ENCODE results near the gene FAM3D.
"Not testable (repeated sequence)": the region's sequence is repeated elsewhere in the genome, so short reads cannot be mapped to it uniquely, and the experiment has no call there.

The FAM3D gene

GRCh38 chr3:58686847-58687246 is 20.3 kb upstream of the FAM3D start:
- Histone ChIP-seq H3K9me3 (ENCODE audit: control insufficient read depth in 1 of 2, low read length in 2 of 2) (peaks cover 5 to 9% of the 10 kb centered on the region in 2 donors), H3K27ac (ENCODE audit: low read depth, low read length) (no peak overlapping the region), H3K27me3 (ENCODE audit: control insufficient read depth in 1 of 2, insufficient read depth in 2 of 2, low read length in 2 of 2) (no peaks in the 10 kb centered on the region), H3K4me1 (ENCODE audit: control insufficient read depth in 1 of 2, insufficient read depth in 2 of 2, low read length in 2 of 2) (peaks cover 9 to 25% of the 10 kb centered on the region in 2 donors), H3K36me3 (ENCODE audit: control insufficient read depth in 1 of 2, insufficient read depth in 2 of 2, low read length in 2 of 2) (no peaks in the 10 kb centered on the region), H3K4me3 (ENCODE audit: low read depth in 1 of 2, low read length in 2 of 2) (no peak overlapping the region), H3K9ac (ENCODE audit: low read depth in 1 of 2, low read length in 2 of 2) (no peak overlapping the region)

GRCh38 chr3:58685641-58686040 is 19.1 kb upstream of the FAM3D start:
- Histone ChIP-seq H3K4me1 (ENCODE audit: control insufficient read depth in 1 of 2, insufficient read depth in 2 of 2, low read length in 2 of 2) (peaks cover 9 to 24% of the 10 kb centered on the region in 2 donors), H3K9me3 (ENCODE audit: control insufficient read depth in 1 of 2, low read length in 2 of 2) (no peaks in the 10 kb centered on the region), H3K27me3 (ENCODE audit: control insufficient read depth in 1 of 2, insufficient read depth in 2 of 2, low read length in 2 of 2) (no peaks in the 10 kb centered on the region), H3K27ac (ENCODE audit: low read depth, low read length) (no peak overlapping the region), H3K36me3 (ENCODE audit: control insufficient read depth in 1 of 2, insufficient read depth in 2 of 2, low read length in 2 of 2) (no peaks in the 10 kb centered on the region), H3K4me3 (ENCODE audit: low read depth in 1 of 2, low read length in 2 of 2) (no peak overlapping the region), H3K9ac (ENCODE audit: low read depth in 1 of 2, low read length in 2 of 2) (no peak overlapping the region)

- Histone ChIP-seq H3K27ac (ENCODE audit: low read depth, low read length) (no peak overlapping the region), H3K4me3 (ENCODE audit: low read depth in 1 of 2, low read length in 2 of 2) (no peak overlapping the region), H3K27me3 (ENCODE audit: control insufficient read depth in 1 of 2, insufficient read depth in 2 of 2, low read length in 2 of 2) (no peaks in the 10 kb centered on the region), H3K4me1 (ENCODE audit: control insufficient read depth in 1 of 2, insufficient read depth in 2 of 2, low read length in 2 of 2) (peaks cover 15 to 17% of the 10 kb centered on the region in 2 donors), H3K9me3 (ENCODE audit: control insufficient read depth in 1 of 2, low read length in 2 of 2) (no peaks in the 10 kb centered on the region), H3K36me3 (ENCODE audit: control insufficient read depth in 1 of 2, insufficient read depth in 2 of 2, low read length in 2 of 2) (no peaks in the 10 kb centered on the region), H3K9ac (ENCODE audit: low read depth in 1 of 2, low read length in 2 of 2) (no peak overlapping the region)
Observed at GRCh38 chr3:58683466-58683865, 16.9 kb upstream of the FAM3D start.

- H3K9ac ChIP-seq (ENCODE audit: low read depth in 1 of 2, low read length in 2 of 2) = no peak overlapping the region
- no peaks in the 10 kb centered on the region for H3K9me3 ChIP-seq (ENCODE audit: control insufficient read depth in 1 of 2, low read length in 2 of 2)
- H3K27ac ChIP-seq (ENCODE audit: low read depth, low read length) = no peak overlapping the region
- no peaks in the 10 kb centered on the region for H3K36me3 ChIP-seq (ENCODE audit: control insufficient read depth in 1 of 2, insufficient read depth in 2 of 2, low read length in 2 of 2)
- peaks cover 11 to 13% of the 10 kb centered on the region in 2 donors for H3K4me1 ChIP-seq (ENCODE audit: control insufficient read depth in 1 of 2, insufficient read depth in 2 of 2, low read length in 2 of 2)
- H3K4me3 ChIP-seq (ENCODE audit: low read depth in 1 of 2, low read length in 2 of 2) = no peak overlapping the region
- no peaks in the 10 kb centered on the region for H3K27me3 ChIP-seq (ENCODE audit: control insufficient read depth in 1 of 2, insufficient read depth in 2 of 2, low read length in 2 of 2)
Observed at GRCh38 chr3:58683001-58683458, 16.5 kb upstream of the FAM3D start.

GRCh38 chr3:58681863-58682262 is 15.3 kb upstream of the FAM3D start:
- no peak overlapping the region for H3K27ac ChIP-seq (ENCODE audit: low read depth, low read length)
- H3K4me3 ChIP-seq (ENCODE audit: low read depth in 1 of 2, low read length in 2 of 2) = no peak overlapping the region
- peaks cover 10 to 13% of the 10 kb centered on the region in 2 donors for H3K4me1 ChIP-seq (ENCODE audit: control insufficient read depth in 1 of 2, insufficient read depth in 2 of 2, low read length in 2 of 2)
- no peaks in the 10 kb centered on the region for H3K27me3 ChIP-seq (ENCODE audit: control insufficient read depth in 1 of 2, insufficient read depth in 2 of 2, low read length in 2 of 2)
- H3K9ac ChIP-seq (ENCODE audit: low read depth in 1 of 2, low read length in 2 of 2) = no peak overlapping the region
- H3K9me3 ChIP-seq (ENCODE audit: control insufficient read depth in 1 of 2, low read length in 2 of 2) = no peaks in the 10 kb centered on the region
- H3K36me3 ChIP-seq (ENCODE audit: control insufficient read depth in 1 of 2, insufficient read depth in 2 of 2, low read length in 2 of 2) = no peaks in the 10 kb centered on the region

GRCh38 chr3:58680879-58681525 is 14.4 kb upstream of the FAM3D start:
- Histone ChIP-seq H3K9me3 (ENCODE audit: control insufficient read depth in 1 of 2, low read length in 2 of 2) (no peaks in the 10 kb centered on the region), H3K27ac (ENCODE audit: low read depth, low read length) (no peak overlapping the region), H3K36me3 (ENCODE audit: control insufficient read depth in 1 of 2, insufficient read depth in 2 of 2, low read length in 2 of 2) (no peaks in the 10 kb centered on the region), H3K4me1 (ENCODE audit: control insufficient read depth in 1 of 2, insufficient read depth in 2 of 2, low read length in 2 of 2) (peaks cover 10 to 13% of the 10 kb centered on the region in 2 donors), H3K27me3 (ENCODE audit: control insufficient read depth in 1 of 2, insufficient read depth in 2 of 2, low read length in 2 of 2) (no peaks in the 10 kb centered on the region), H3K9ac (ENCODE audit: low read depth in 1 of 2, low read length in 2 of 2) (no peak overlapping the region), H3K4me3 (ENCODE audit: low read depth in 1 of 2, low read length in 2 of 2) (no peak overlapping the region)

- peaks cover 10 to 13% of the 10 kb centered on the region in 2 donors for H3K4me1 ChIP-seq (ENCODE audit: control insufficient read depth in 1 of 2, insufficient read depth in 2 of 2, low read length in 2 of 2)
- no peak overlapping the region for H3K27ac ChIP-seq (ENCODE audit: low read depth, low read length)
- H3K36me3 ChIP-seq (ENCODE audit: control insufficient read depth in 1 of 2, insufficient read depth in 2 of 2, low read length in 2 of 2) = no peaks in the 10 kb centered on the region
Observed at GRCh38 chr3:58679974-58680666, 13.5 kb upstream of the FAM3D start.

GRCh38 chr3:58679446-58679845 is 12.9 kb upstream of the FAM3D start:
- peaks cover 10 to 13% of the 10 kb centered on the region in 2 donors for H3K4me1 ChIP-seq (ENCODE audit: control insufficient read depth in 1 of 2, insufficient read depth in 2 of 2, low read length in 2 of 2)
- no peak overlapping the region for H3K4me3 ChIP-seq (ENCODE audit: low read depth in 1 of 2, low read length in 2 of 2)
- H3K9ac ChIP-seq (ENCODE audit: low read depth in 1 of 2, low read length in 2 of 2) = no peak overlapping the region
- no peaks in the 10 kb centered on the region for H3K36me3 ChIP-seq (ENCODE audit: control insufficient read depth in 1 of 2, insufficient read depth in 2 of 2, low read length in 2 of 2)
- H3K27ac ChIP-seq (ENCODE audit: low read depth, low read length) = no peak overlapping the region
- H3K9me3 ChIP-seq (ENCODE audit: control insufficient read depth in 1 of 2, low read length in 2 of 2) = no peaks in the 10 kb centered on the region
- no peaks in the 10 kb centered on the region for H3K27me3 ChIP-seq (ENCODE audit: control insufficient read depth in 1 of 2, insufficient read depth in 2 of 2, low read length in 2 of 2)

More at GRCh38 chr3:58679974-58680666, 13.5 kb upstream of the FAM3D start:
- Histone ChIP-seq H3K9ac (ENCODE audit: low read depth in 1 of 2, low read length in 2 of 2) (no peak overlapping the region), H3K9me3 (ENCODE audit: control insufficient read depth in 1 of 2, low read length in 2 of 2) (no peaks in the 10 kb centered on the region), H3K27me3 (ENCODE audit: control insufficient read depth in 1 of 2, insufficient read depth in 2 of 2, low read length in 2 of 2) (no peaks in the 10 kb centered on the region), H3K4me3 (ENCODE audit: low read depth in 1 of 2, low read length in 2 of 2) (no peak overlapping the region)

- peaks cover 10 to 13% of the 10 kb centered on the region in 2 donors for H3K4me1 ChIP-seq (ENCODE audit: control insufficient read depth in 1 of 2, insufficient read depth in 2 of 2, low read length in 2 of 2)
- H3K4me3 ChIP-seq (ENCODE audit: low read depth in 1 of 2, low read length in 2 of 2); H3K9me3 ChIP-seq (ENCODE audit: control insufficient read depth in 1 of 2, low read length in 2 of 2); H3K27me3 ChIP-seq (ENCODE audit: control insufficient read depth in 1 of 2, insufficient read depth in 2 of 2, low read length in 2 of 2); H3K27ac ChIP-seq (ENCODE audit: low read depth, low read length); H3K36me3 ChIP-seq (ENCODE audit: control insufficient read depth in 1 of 2, insufficient read depth in 2 of 2, low read length in 2 of 2); H3K9ac ChIP-seq (ENCODE audit: low read depth in 1 of 2, low read length in 2 of 2): not testable (repeated sequence)
Observed at GRCh38 chr3:58678177-58678970, 11.8 kb upstream of the FAM3D start.

- Histone ChIP-seq H3K27ac (ENCODE audit: low read depth, low read length) (no peak overlapping the region), H3K27me3 (ENCODE audit: control insufficient read depth in 1 of 2, insufficient read depth in 2 of 2, low read length in 2 of 2) (no peaks in the 10 kb centered on the region), H3K9me3 (ENCODE audit: control insufficient read depth in 1 of 2, low read length in 2 of 2) (no peaks in the 10 kb centered on the region), H3K4me1 (ENCODE audit: control insufficient read depth in 1 of 2, insufficient read depth in 2 of 2, low read length in 2 of 2) (peaks cover 40 to 50% of the 10 kb centered on the region in 2 donors), H3K4me3 (ENCODE audit: low read depth in 1 of 2, low read length in 2 of 2) (no peak overlapping the region), H3K36me3 (ENCODE audit: control insufficient read depth in 1 of 2, insufficient read depth in 2 of 2, low read length in 2 of 2) (no peaks in the 10 kb centered on the region), H3K9ac (ENCODE audit: low read depth in 1 of 2, low read length in 2 of 2) (no peak overlapping the region)
Observed at GRCh38 chr3:58672880-58673279, 6.3 kb upstream of the FAM3D start.
